CD8-positive, alpha-beta memory T cell (primary cell): ENCODE results near the gene SEPTIN5. TPM values are rescaled to one million over a fixed set of nuclear protein-coding genes. Genes with fewer than 3 reads are reported as not detected.

Source experiments
- CTCF ChIA-PET: fragments of 350-600 bp; sonication (Branson Sonifier 250); formaldehyde crosslinking; loops from one replicate; lab custom pipeline; 2021; ENCODE audit warnings: antibody characterized with exemption; lab: Charles Lee
- POLR2A ChIA-PET: fragments of 350-600 bp; sonication (Branson Sonifier 250); formaldehyde crosslinking; loops from one replicate; lab custom pipeline; 2021; ENCODE audit warnings: antibody characterized with exemption; lab: Charles Lee
- DNase-seq, 5 donors: peaks; one replicate each; pipeline versions ENCODE4 v3.0.0 to v3.0.0-alpha.2; 2020 to 2022; ENCODE audit warnings: mixed read lengths in 1 of 5
- H3K27ac ChIP-seq: one replicate; pipeline ENCODE4 v1.7.0; 2013; ENCODE audit warnings: low read depth, mild to moderate bottlenecking, low read length, moderate library complexity
- H3K27me3 ChIP-seq: 2 replicates; pipeline ENCODE4 v1.7.0; 2013; ENCODE audit warnings: low read length, mild to moderate bottlenecking; ENCODE audit not compliant: insufficient read depth, poor library complexity, severe bottlenecking
- H3K36me3 ChIP-seq: 2 replicates; pipeline ENCODE4 v1.7.0; 2013; ENCODE audit warnings: mild to moderate bottlenecking, low read length, moderate library complexity; ENCODE audit not compliant: insufficient read depth
- H3K4me1 ChIP-seq: 2 replicates; pipeline ENCODE4 v1.7.0; 2013; ENCODE audit warnings: mild to moderate bottlenecking, low read length, moderate library complexity; ENCODE audit not compliant: insufficient read depth
- H3K4me3 ChIP-seq: 2 replicates; pipeline ENCODE4 v1.7.0; 2013; ENCODE audit warnings: mild to moderate bottlenecking, low read length
- H3K9me3 ChIP-seq: 2 replicates; pipeline ENCODE4 v1.7.0; 2013; ENCODE audit warnings: mild to moderate bottlenecking, low read length
- H3K27ac Mint-ChIP-seq, 8 donors: one replicate each; pipeline ENCODE4 v1.8.0; 2020 to 2021; ENCODE audit warnings: mixed read lengths in 8 of 8, mild to moderate bottlenecking in 6 of 8, inconsistent platforms in 3 of 8, moderate library complexity in 3 of 8
- H3K27me3 Mint-ChIP-seq, 2 donors: one replicate each; pipeline ENCODE4 v1.8.0; 2020 to 2021; ENCODE audit warnings: mixed read lengths in 2 of 2, mild to moderate bottlenecking in 1 of 2, moderate library complexity in 1 of 2
- H3K36me3 Mint-ChIP-seq, 3 donors: one replicate each; pipeline ENCODE4 v1.8.0; 2020 to 2021; ENCODE audit warnings: mixed read lengths in 3 of 3, inconsistent platforms in 1 of 3, mild to moderate bottlenecking in 1 of 3
- H3K4me1 Mint-ChIP-seq, 3 donors: one replicate each; pipeline ENCODE4 v1.8.0; 2020 to 2021; ENCODE audit warnings: mixed read lengths in 3 of 3, inconsistent platforms in 1 of 3, mild to moderate bottlenecking in 1 of 3
- H3K4me3 Mint-ChIP-seq, 7 donors: one replicate each; pipeline ENCODE4 v1.8.0; 2020 to 2021; ENCODE audit warnings: mixed read lengths in 7 of 7, mild to moderate bottlenecking in 6 of 7, moderate library complexity in 4 of 7, inconsistent platforms in 2 of 7
- H3K9me3 Mint-ChIP-seq, 5 donors: one replicate each; pipeline ENCODE4 v1.8.0; 2020 to 2022; ENCODE audit warnings: mixed read lengths in 5 of 5, mild to moderate bottlenecking in 3 of 5, moderate library complexity in 2 of 5, inconsistent platforms in 1 of 5
- polyA plus RNA-seq: library from polyadenylated mRNA; unstranded; fragments of 300-500 nt; fragmentation: Illumina TruSeq; gene quantifications from one replicate; pipeline ENCODE4 v1.2.3, GENCODE V29; 2021
- total RNA-seq, 2 experiments: library from RNA; stranded (reverse); gene quantifications; one replicate each; pipeline ENCODE4 v1.2.3, GENCODE V29; 2021

The SEPTIN5 gene
- total and polyA plus RNA-seq, 3 experiments from 2014 or later = 0.20 to 0.38 TPM; not detected in 1

- Histone ChIP-seq H3K27ac (no peak overlapping the region), H3K36me3 (no peaks in the 10 kb centered on the region), H3K27me3 (no peaks in the 10 kb centered on the region), H3K4me3 (no peak overlapping the region), H3K4me1 (peaks cover 9% of the 10 kb centered on the region), H3K9me3 (no peaks in the 10 kb centered on the region)
- ChIA-PET CTCF (interaction anchor here (6.5 kb wide), 1 partner anchor 178 kb away, joined by 111 read pairs; no protein-coding TSS in a partner anchor), POLR2A (no interaction called here)
- peaks cover 3 to 4% of the 10 kb centered on the region in 2 donors for H3K27me3 Mint-ChIP-seq
- H3K4me3 Mint-ChIP-seq = no peak overlapping the region
- no peak overlapping the region for H3K27ac Mint-ChIP-seq
- no peak for DNase-seq
- H3K4me1 Mint-ChIP-seq = peaks cover 0 to 4% (median 2%) of the 10 kb centered on the region in 3 donors
- no peaks in the 10 kb centered on the region for H3K36me3 Mint-ChIP-seq
- no peaks in the 10 kb centered on the region for H3K9me3 Mint-ChIP-seq
Observed at GRCh38 chr22:19734163-19734562, 19.9 kb downstream of the SEPTIN5 start.

GRCh38 chr22:19734837-19735382 is 20.6 kb downstream of the SEPTIN5 start:
- Histone ChIP-seq H3K4me3 (no peak overlapping the region), H3K4me1 (peaks cover 9% of the 10 kb centered on the region), H3K27me3 (no peaks in the 10 kb centered on the region), H3K9me3 (no peaks in the 10 kb centered on the region), H3K27ac (no peak overlapping the region), H3K36me3 (no peaks in the 10 kb centered on the region)
- ChIA-PET CTCF (no interaction called here), POLR2A (no interaction called here)
- DNase-seq = no peak
- H3K27me3 Mint-ChIP-seq = peaks cover 3 to 4% of the 10 kb centered on the region in 2 donors
- no peaks in the 10 kb centered on the region for H3K36me3 Mint-ChIP-seq
- peaks cover 0 to 4% (median 2%) of the 10 kb centered on the region in 3 donors for H3K4me1 Mint-ChIP-seq
- no peak overlapping the region for H3K4me3 Mint-ChIP-seq
- H3K9me3 Mint-ChIP-seq = no peaks in the 10 kb centered on the region
- H3K27ac Mint-ChIP-seq = no peak overlapping the region

GRCh38 chr22:19735665-19736510 is 21.6 kb downstream of the SEPTIN5 start:
- Mint-ChIP-seq H3K4me3 (no peak overlapping the region), H3K27ac (no peak overlapping the region), H3K4me1 (no peaks in the 10 kb centered on the region), H3K9me3 (no peaks in the 10 kb centered on the region), H3K27me3 (peaks cover 0 to 1% of the 10 kb centered on the region in 2 donors), H3K36me3 (no peaks in the 10 kb centered on the region)
- Histone ChIP-seq H3K9me3 (no peaks in the 10 kb centered on the region), H3K4me3 (no peak overlapping the region), H3K27me3 (no peaks in the 10 kb centered on the region), H3K27ac (no peak overlapping the region), H3K4me1 (peaks cover 3% of the 10 kb centered on the region), H3K36me3 (no peaks in the 10 kb centered on the region)
- POLR2A ChIA-PET = no interaction called here
- DNase-seq = no peak
- CTCF ChIA-PET = no interaction called here

- CTCF ChIA-PET = no interaction called here
- Histone ChIP-seq H3K27me3 (no peaks in the 10 kb centered on the region), H3K4me3 (no peak overlapping the region), H3K9me3 (no peaks in the 10 kb centered on the region), H3K27ac (no peak overlapping the region), H3K4me1 (no peaks in the 10 kb centered on the region), H3K36me3 (no peaks in the 10 kb centered on the region)
- no peak for DNase-seq
- POLR2A ChIA-PET = no interaction called here
- H3K27me3 Mint-ChIP-seq = peaks cover 0 to 1% of the 10 kb centered on the region in 2 donors
- no peaks in the 10 kb centered on the region for H3K36me3 Mint-ChIP-seq
- no peak overlapping the region for H3K4me3 Mint-ChIP-seq
- no peaks in the 10 kb centered on the region for H3K4me1 Mint-ChIP-seq
- no peaks in the 10 kb centered on the region for H3K9me3 Mint-ChIP-seq
- no peak overlapping the region for H3K27ac Mint-ChIP-seq
Observed at GRCh38 chr22:19737846-19738663, 23.8 kb downstream of the SEPTIN5 start.

GRCh38 chr22:19738664-19739447 is 24.6 kb downstream of the SEPTIN5 start:
- Histone ChIP-seq H3K4me1 (no peaks in the 10 kb centered on the region), H3K4me3 (no peak overlapping the region), H3K27ac (no peak overlapping the region), H3K9me3 (no peaks in the 10 kb centered on the region), H3K36me3 (no peaks in the 10 kb centered on the region), H3K27me3 (no peaks in the 10 kb centered on the region)
- Mint-ChIP-seq H3K36me3 (no peaks in the 10 kb centered on the region), H3K4me3 (no peak overlapping the region), H3K27ac (no peak overlapping the region), H3K9me3 (no peaks in the 10 kb centered on the region), H3K27me3 (peaks cover 0 to 1% of the 10 kb centered on the region in 2 donors), H3K4me1 (no peaks in the 10 kb centered on the region)
- ChIA-PET CTCF (no interaction called here), POLR2A (no interaction called here)
- no peak for DNase-seq

GRCh38 chr22:19739448-19739895 is 25.2 kb downstream of the SEPTIN5 start:
- no peaks in the 10 kb centered on the region for H3K27me3 ChIP-seq
- H3K27ac ChIP-seq = no peak overlapping the region
- H3K4me3 ChIP-seq = no peak overlapping the region
- H3K27me3 Mint-ChIP-seq = peaks cover 0 to 1% of the 10 kb centered on the region in 2 donors
- H3K4me3 Mint-ChIP-seq = no peak overlapping the region
- no peaks in the 10 kb centered on the region for H3K4me1 Mint-ChIP-seq
- no peak overlapping the region for H3K27ac Mint-ChIP-seq
- no peaks in the 10 kb centered on the region for H3K9me3 Mint-ChIP-seq
- DNase-seq = no peak
- no peaks in the 10 kb centered on the region for H3K36me3 ChIP-seq
- ChIA-PET CTCF (no interaction called here), POLR2A (no interaction called here)
- H3K9me3 ChIP-seq = no peaks in the 10 kb centered on the region
- no peaks in the 10 kb centered on the region for H3K36me3 Mint-ChIP-seq
- no peaks in the 10 kb centered on the region for H3K4me1 ChIP-seq

GRCh38 chr22:19739911-19740449 is 25.7 kb downstream of the SEPTIN5 start:
- Mint-ChIP-seq H3K4me1 (no peaks in the 10 kb centered on the region), H3K27me3 (no peaks in the 10 kb centered on the region), H3K27ac (no peak overlapping the region), H3K36me3 (no peaks in the 10 kb centered on the region), H3K4me3 (no peak overlapping the region), H3K9me3 (no peaks in the 10 kb centered on the region)
- no peak for DNase-seq
- Histone ChIP-seq H3K4me1 (no peaks in the 10 kb centered on the region), H3K36me3 (no peaks in the 10 kb centered on the region), H3K4me3 (no peak overlapping the region), H3K27ac (no peak overlapping the region), H3K9me3 (no peaks in the 10 kb centered on the region), H3K27me3 (no peaks in the 10 kb centered on the region)
- CTCF ChIA-PET = interaction anchor here (1.1 kb wide), 1 partner anchor 9 kb away, joined by 4 read pairs; no protein-coding TSS in a partner anchor
- POLR2A ChIA-PET = no interaction called here
